Neural crest cell (in vitro differentiated cells): ENCODE results near the gene FLVCR2. TPM values are rescaled to one million over a fixed set of nuclear protein-coding genes. Genes with fewer than 3 reads are reported as not detected.
"Not testable (repeated sequence)": the region's sequence is repeated elsewhere in the genome, so short reads cannot be mapped to it uniquely, and the experiment has no call there.

Source experiments
- DNase-seq: peaks from one replicate; pipeline ENCODE4 v3.0.0; 2021; ENCODE audit warnings: low read depth, mixed read lengths, low spot score
- H3K27ac Mint-ChIP-seq: one replicate; pipeline ENCODE4 v1.8.0; 2021; ENCODE audit warnings: mild to moderate bottlenecking, mixed read lengths; ENCODE audit not compliant: unreplicated experiment
- H3K27me3 Mint-ChIP-seq: 2 replicates; pipeline ENCODE4 v1.8.0; 2021; ENCODE audit warnings: low read depth, mild to moderate bottlenecking, mixed read lengths
- H3K36me3 Mint-ChIP-seq: 2 replicates; pipeline ENCODE4 v1.8.0; 2021; ENCODE audit warnings: low read depth, mild to moderate bottlenecking, mixed read lengths
- H3K4me1 Mint-ChIP-seq: 2 replicates; pipeline ENCODE4 v1.8.0; 2021; ENCODE audit warnings: mixed read lengths
- H3K4me3 Mint-ChIP-seq: one replicate; pipeline ENCODE4 v1.8.0; 2021; ENCODE audit warnings: mild to moderate bottlenecking, mixed read lengths
- H3K9me3 Mint-ChIP-seq: 2 replicates; pipeline ENCODE4 v1.8.0; 2021; ENCODE audit warnings: mixed read lengths
- total RNA-seq: library from RNA; stranded (reverse); gene quantifications from 2 replicates; pipeline ENCODE4 v1.2.1, GENCODE V29; 2021
- TF ChIP-seq, protein P1 (sequence below): fragments of 200-600 bp; sonication (generic); conservative IDR thresholded peaks from 2 replicates; pipeline ENCODE4 v1.5.0; 2021; ENCODE audit warnings: antibody characterized with exemption, mild to moderate bottlenecking

The FLVCR2 gene
- total RNA-seq, 1 donor from 2014 or later: 3.0 TPM

DNA sequence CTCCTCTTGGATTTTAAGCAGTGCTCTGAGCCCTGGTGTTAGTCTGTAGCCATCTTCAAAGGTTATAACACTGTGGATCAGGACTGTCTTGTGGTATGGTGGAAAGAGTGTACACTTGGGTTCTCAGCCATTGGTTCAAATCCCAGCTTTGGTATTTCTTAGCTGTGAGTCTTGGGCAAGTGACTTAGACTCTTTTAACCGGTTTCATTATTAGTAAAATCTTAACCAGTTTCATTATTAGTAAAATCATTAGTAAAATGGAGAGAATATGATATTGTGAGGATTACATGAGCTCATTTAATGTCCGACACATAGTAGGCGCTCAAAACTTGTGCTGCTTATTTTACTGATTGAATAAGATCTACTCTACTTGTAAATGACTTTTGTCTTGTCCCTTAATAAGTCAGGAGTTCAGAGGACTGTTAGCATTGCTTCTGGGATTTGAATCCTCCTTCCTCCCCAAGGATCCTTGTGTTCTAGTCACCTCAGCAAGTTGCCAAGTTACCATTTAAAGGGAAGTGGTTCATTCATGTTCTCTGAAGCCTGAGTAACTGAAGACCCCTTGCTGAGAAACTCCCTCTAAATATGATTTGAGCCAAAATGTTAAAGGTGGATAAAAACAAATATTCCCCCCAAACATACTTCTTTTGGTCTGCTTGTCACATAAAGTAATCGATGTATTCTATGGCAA lies 95.1 kb downstream of the FLVCR2 start:
- Mint-ChIP-seq H3K27me3 (no peaks in the 10 kb centered on the region), H3K27ac (peak overlapping the region; percentile 15), H3K36me3 (peaks cover 25% of the 10 kb centered on the region), H3K9me3 (peaks cover 3% of the 10 kb centered on the region), H3K4me1 (peaks cover 4% of the 10 kb centered on the region), H3K4me3 (no peak overlapping the region)
- TF ChIP-seq, protein P1, sequence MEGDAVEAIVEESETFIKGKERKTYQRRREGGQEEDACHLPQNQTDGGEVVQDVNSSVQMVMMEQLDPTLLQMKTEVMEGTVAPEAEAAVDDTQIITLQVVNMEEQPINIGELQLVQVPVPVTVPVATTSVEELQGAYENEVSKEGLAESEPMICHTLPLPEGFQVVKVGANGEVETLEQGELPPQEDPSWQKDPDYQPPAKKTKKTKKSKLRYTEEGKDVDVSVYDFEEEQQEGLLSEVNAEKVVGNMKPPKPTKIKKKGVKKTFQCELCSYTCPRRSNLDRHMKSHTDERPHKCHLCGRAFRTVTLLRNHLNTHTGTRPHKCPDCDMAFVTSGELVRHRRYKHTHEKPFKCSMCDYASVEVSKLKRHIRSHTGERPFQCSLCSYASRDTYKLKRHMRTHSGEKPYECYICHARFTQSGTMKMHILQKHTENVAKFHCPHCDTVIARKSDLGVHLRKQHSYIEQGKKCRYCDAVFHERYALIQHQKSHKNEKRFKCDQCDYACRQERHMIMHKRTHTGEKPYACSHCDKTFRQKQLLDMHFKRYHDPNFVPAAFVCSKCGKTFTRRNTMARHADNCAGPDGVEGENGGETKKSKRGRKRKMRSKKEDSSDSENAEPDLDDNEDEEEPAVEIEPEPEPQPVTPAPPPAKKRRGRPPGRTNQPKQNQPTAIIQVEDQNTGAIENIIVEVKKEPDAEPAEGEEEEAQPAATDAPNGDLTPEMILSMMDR: no peak
- DNase-seq: no peak

DNA sequence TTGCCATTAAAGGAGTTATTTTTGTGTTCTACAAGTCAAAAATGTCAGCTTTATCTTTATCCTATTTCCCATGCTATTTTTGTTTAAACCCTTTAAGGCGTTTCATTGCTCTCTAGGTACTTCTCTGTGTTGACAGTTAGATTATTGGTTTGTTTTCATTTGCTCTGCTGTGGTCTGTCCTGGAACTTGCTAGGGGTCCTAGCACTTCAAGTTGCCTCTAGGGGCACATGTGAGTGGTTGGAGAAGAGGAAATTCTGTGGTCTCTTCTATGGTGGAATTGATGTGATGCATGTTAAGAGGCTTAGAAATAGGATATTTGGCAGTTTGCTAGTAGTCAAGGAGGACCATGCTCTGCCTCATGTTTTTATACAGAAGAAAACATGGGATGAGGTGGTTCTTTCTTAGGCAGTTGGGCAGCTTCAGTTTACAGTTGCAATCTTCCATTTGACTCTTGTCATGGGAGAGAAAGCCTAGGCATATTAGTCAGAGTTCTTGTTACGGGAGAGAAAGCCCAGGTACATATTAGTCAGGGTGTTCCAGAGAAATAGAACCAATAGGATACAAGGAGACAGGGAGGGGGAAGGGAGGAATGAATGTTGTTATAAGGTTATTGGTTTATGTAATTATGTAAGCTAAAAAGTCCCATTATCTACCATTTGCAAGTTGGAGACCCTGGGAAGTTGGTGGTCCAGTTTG lies 97.0 kb downstream of the FLVCR2 start:
- no peak overlapping the region for H3K4me3 Mint-ChIP-seq
- peaks cover 4% of the 10 kb centered on the region for H3K4me1 Mint-ChIP-seq
- no peak for DNase-seq
- TF ChIP-seq, protein P1: peak; percentile 19
- peaks cover 18% of the 10 kb centered on the region for H3K36me3 Mint-ChIP-seq
- peaks cover 3% of the 10 kb centered on the region for H3K9me3 Mint-ChIP-seq
- no peaks in the 10 kb centered on the region for H3K27me3 Mint-ChIP-seq
- no peak overlapping the region for H3K27ac Mint-ChIP-seq

DNA sequence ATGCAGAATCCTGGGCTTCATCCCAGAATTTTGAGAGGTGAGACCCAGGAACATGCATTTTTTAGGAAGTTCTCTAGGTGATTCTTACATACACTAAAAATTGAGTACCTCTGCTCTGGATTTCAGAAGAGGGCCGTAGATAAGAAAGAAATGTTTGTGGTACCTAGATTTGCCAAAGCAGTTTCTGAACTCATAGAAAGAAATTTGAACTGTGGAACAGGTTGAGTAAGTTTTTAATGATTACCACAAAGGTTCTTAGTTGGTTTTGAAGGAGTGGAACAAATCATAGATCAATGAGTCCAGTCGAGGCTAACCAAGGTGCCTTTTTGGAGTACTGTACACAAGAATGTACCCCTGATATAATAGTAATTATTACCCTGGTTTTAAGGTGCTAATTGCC lies 107.5 kb downstream of the FLVCR2 start:
- TF ChIP-seq, protein P1: no peak
- DNase-seq: no peak
- peaks cover 6% of the 10 kb centered on the region for H3K36me3 Mint-ChIP-seq
- H3K9me3 Mint-ChIP-seq: no peaks in the 10 kb centered on the region
- no peak overlapping the region for H3K27ac Mint-ChIP-seq
- H3K4me1 Mint-ChIP-seq: no peaks in the 10 kb centered on the region
- H3K4me3 Mint-ChIP-seq: no peak overlapping the region
- H3K27me3 Mint-ChIP-seq: no peaks in the 10 kb centered on the region

DNA sequence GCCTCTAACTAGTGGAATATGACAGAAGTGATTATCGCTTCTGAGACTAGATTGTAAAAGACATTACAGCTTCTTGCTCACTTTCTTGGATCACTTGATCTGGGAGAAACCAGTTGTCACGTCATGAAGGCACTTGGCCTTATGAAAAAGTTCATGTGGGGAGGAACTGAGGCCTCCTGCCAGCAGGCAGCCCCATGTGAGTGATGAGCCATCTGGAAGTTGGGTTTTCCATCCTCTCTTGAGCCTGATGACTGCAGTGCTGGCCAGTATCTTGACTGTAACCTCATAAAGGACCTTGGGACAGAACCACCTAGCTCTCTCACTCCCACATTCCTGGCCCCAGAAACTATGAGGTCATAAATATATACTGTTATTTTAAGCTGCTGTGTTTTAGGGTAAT lies 110.6 kb downstream of the FLVCR2 start:
- TF ChIP-seq, protein P1: no peak
- DNase-seq: no peak
- H3K9me3 Mint-ChIP-seq: no peaks in the 10 kb centered on the region
- H3K4me3 Mint-ChIP-seq: no peak overlapping the region
- no peak overlapping the region for H3K27ac Mint-ChIP-seq
- peaks cover 17% of the 10 kb centered on the region for H3K36me3 Mint-ChIP-seq
- no peaks in the 10 kb centered on the region for H3K27me3 Mint-ChIP-seq
- H3K4me1 Mint-ChIP-seq: no peaks in the 10 kb centered on the region

DNA sequence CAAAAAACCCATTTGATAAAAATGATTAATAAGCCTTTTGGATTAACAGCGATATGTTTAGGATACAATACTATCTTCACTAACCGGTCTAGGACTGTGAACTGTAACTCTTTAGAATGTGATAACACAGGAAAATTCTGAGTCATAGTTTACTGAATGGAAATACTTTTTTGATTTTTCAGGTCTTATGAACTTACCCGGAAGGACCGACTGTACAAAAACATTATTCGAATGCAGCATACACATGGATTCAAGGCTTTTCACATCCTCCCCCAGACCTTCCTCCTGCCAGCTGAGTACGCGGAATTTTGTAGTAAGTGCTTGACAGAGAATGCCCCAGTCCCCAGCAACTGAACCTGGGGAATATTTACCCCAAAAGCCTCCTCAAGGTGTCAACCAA lies 111.6 kb downstream of the FLVCR2 start:
- peaks cover 23% of the 10 kb centered on the region for H3K36me3 Mint-ChIP-seq
- no peak overlapping the region for H3K27ac Mint-ChIP-seq
- no peak overlapping the region for H3K4me3 Mint-ChIP-seq
- TF ChIP-seq, protein P1: no peak
- H3K4me1 Mint-ChIP-seq: no peaks in the 10 kb centered on the region
- no peaks in the 10 kb centered on the region for H3K27me3 Mint-ChIP-seq
- H3K9me3 Mint-ChIP-seq: no peaks in the 10 kb centered on the region
- DNase-seq: no peak

DNA sequence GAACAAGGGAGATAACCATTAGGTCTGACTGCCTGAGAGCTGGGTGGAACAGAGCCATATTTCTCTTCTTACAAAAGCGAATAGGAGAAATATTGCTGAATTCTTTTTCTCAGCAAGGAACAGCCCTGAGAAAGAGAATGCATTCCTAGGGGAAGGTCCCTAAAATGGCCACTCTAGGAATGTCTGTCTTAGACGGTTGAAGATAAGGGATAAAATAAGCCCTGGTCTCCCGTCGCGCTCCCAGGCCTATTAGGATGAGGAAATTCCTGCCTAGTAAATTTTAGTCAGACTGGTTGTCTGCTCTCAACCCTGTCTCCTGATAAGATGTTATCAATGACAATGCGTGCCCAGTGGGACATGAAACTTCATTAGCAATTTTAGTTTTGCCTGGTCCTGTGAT lies 116.6 kb downstream of the FLVCR2 start:
- not testable (repeated sequence) for H3K27me3 Mint-ChIP-seq, H3K27ac Mint-ChIP-seq, H3K9me3 Mint-ChIP-seq, DNase-seq, H3K4me3 Mint-ChIP-seq
- Mint-ChIP-seq H3K4me1 (peaks cover 20% of the 10 kb centered on the region), H3K36me3 (peaks cover 33% of the 10 kb centered on the region)
